Liver (tissue), 3 donors: ENCODE measurements around the gene AKAP13.

Experiments used
- ATF3 ChIP-seq: IDR thresholded peaks from 2 replicates; pipeline ENCODE4 v1.6.1; 2016; ENCODE audit warnings: antibody characterized with exemption
- CTCF ChIP-seq: fragments of 150-350 bp; IDR thresholded peaks from 2 replicates; pipeline ENCODE4 v1.5.1; 2017; ENCODE audit warnings: improper control_type of control experiment, low read depth, low read length; ENCODE audit not compliant: missing input control
- EGR1 ChIP-seq, 2 donors: IDR thresholded peaks; 2 replicates each; pipeline ENCODE4 v1.6.1; 2016 to 2018; ENCODE audit warnings: antibody characterized with exemption in 2 of 2, low read depth in 2 of 2
- HNF4G ChIP-seq: IDR thresholded peaks from 2 replicates; pipeline ENCODE4 v1.6.1; 2016; ENCODE audit warnings: antibody characterized with exemption
- MAX ChIP-seq: IDR thresholded peaks from 2 replicates; pipeline ENCODE4 v1.6.1; 2016; ENCODE audit warnings: antibody characterized with exemption
- RAD21 ChIP-seq, 2 donors: IDR thresholded peaks; 2 replicates each; pipeline ENCODE4 v1.6.1; 2016; ENCODE audit warnings: antibody characterized with exemption in 2 of 2, mild to moderate bottlenecking in 2 of 2
- REST ChIP-seq: IDR thresholded peaks from 2 replicates; pipeline ENCODE4 v1.6.1; 2016; ENCODE audit warnings: antibody characterized with exemption, mild to moderate bottlenecking
- SP1 ChIP-seq: IDR thresholded peaks from 2 replicates; pipeline ENCODE4 v1.6.1; 2018; ENCODE audit warnings: antibody characterized with exemption, mild to moderate bottlenecking
- TAF1 ChIP-seq: conservative IDR thresholded peaks from 2 replicates; pipeline ENCODE4 v1.6.1; 2016; ENCODE audit warnings: antibody characterized with exemption, mild to moderate bottlenecking
- YY1 ChIP-seq: IDR thresholded peaks from 2 replicates; pipeline ENCODE4 v1.6.1; 2016; ENCODE audit warnings: antibody characterized with exemption, mild to moderate bottlenecking
- donor health status: healthy.
- donor health status: healthy.

GRCh38 chr15:85642693-85643066 lies 262.3 kb downstream of the AKAP13 start:
- TF ChIP-seq CTCF (no peak), REST (peak; percentile 73), MAX (no peak), RAD21 (IDR thresholded peaks at IDR 0.05) (peak in 1 of 2 donors; percentile 56), ATF3 (no peak), TAF1 (no peak), EGR1 (IDR thresholded peaks at IDR 0.05; ENCODE audit: low read depth in 2 of 2) (no peak), SP1 (peak; percentile 59), HNF4G (no peak), YY1 (no peak)
